ENCODE data around the gene PHC1.
"Not testable (repeated sequence)": the region's sequence is repeated elsewhere in the genome, so short reads cannot be mapped to it uniquely, and the experiment has no call there.

Gene PHC1

DNA sequence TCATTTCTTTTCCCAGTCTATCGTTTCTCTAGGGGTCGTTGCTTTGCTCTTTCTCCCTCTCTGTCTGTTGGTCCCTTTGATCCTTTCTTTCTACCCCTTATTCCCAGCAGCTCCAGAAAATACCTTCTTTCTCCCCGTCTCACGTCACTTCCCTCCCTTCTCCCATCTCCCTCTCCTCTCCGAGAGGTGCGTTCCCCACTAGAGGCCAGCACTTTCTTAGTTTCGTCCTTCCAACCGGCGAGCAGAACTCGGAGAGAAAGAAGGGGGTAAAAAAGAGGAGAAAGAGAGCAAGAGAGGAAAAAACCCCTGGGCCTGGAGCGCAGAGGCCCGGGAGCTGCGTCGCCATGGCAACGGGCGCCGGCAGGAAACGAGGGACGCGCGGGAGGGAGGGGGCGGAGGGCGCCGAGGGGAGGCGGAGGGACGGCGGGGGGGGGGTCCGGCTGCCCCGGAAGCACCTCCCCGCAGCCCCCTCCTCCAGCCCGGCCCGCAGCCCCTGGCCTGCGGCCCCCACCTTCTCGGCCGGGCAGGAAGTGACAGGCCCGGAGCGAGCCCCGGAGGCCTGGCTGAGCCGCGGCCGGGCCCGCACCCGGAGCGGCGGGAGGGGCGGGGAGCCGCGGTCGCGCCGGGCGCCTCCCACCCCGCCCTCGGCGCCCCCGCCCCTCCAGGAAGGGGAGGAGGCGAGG is at the start of gene PHC1:
PHC1 (plus strand) TSS at position 477 of the 683 bp plus-strand sequence. CDS start 3,169 bp downstream, outside the sequence.
- DNase-seq = peak; percentile 75 to 79

DNA sequence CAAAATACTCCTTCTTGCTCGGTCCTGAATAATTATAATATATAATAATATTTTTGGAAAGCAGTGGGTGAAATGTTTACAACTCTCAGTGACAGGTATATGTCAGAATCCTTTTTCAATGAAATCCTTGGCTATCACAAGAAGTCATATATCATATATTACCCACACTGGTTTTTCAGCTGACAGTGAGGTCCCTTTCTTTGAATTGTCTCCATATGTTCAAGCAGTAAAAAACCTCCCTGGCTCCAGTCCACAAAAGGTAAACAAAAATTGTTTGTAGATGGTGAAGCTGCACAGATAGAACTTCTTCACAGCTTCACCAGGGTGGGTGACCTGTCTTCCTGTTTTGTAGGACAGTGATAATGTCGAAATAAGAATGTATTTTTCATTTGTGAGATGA is 47.9 kb upstream of the PHC1 start:
- DNase-seq = no peak

DNA sequence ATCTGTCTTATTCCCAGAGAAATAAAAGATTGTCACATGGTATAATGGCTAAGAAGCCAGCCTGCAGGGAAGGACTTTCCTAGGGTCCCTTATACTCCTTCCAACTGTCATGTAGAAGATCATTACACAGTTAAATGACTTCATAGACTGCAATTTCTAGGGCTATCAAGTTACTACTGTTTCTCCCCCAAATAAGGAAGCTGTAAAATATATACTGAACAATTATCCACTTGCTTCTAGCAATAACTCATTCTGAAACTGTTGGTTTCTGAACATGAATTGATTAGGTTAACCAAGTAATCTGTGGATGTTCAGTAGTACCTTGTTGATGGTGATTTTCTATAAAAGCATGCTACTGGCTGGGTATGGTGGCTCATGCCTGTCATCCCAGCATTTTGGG is 47.3 kb upstream of the PHC1 start:
- no peak for DNase-seq

DNA sequence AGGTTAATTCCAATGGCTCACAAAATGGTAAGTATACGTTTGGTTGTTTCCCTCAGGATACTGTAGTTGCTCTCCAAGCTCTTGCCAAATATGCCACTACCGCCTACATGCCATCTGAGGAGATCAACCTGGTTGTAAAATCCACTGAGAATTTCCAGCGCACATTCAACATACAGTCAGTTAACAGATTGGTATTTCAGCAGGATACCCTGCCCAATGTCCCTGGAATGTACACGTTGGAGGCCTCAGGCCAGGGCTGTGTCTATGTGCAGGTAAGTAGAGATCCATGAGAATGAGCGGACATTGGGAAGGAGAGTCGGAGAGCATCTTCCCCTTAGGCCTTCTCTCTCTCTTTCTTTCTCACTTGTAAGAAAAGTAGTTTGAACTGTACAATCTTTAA is 46.5 kb upstream of the PHC1 start:
- no peak for DNase-seq

DNA sequence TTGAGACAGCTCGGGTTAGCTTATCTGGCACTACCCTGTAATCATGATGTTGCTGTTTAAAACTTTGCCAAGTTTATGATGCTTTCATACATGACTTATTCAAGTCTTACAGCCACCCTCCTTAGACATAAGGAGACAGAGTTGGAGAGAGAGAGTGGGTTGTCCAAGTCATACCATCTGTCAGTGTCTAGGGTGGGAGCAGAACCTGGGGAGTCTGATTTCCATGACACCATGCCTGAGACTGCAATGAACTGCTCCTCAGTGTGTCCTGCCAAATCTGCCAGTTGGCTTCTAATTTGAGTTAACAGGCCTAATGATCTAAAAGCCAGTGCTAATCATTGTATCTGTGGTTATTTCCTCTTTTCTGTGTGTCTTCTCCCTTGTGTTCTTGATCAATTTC is 43.7 kb upstream of the PHC1 start:
- DNase-seq = no peak

DNA sequence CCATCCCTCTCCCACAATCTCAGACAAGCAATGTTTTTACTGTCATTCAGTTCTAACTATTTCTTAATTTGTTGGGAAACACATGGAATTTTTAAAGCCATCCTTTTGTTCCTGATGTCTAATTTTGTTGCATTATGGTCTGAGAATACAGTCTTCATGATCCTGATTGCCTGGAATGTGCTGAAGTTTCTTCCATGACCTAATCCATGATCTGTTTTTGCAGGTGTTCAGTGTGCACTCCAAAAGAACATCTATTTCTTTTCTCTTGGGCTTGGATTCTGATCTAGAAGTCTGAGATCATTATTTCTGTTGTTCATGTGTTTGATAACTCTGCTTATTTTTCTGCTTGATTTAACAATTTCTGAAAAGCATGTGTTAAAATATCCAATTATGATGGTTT is 43.2 kb upstream of the PHC1 start:
- no peak for DNase-seq

DNA sequence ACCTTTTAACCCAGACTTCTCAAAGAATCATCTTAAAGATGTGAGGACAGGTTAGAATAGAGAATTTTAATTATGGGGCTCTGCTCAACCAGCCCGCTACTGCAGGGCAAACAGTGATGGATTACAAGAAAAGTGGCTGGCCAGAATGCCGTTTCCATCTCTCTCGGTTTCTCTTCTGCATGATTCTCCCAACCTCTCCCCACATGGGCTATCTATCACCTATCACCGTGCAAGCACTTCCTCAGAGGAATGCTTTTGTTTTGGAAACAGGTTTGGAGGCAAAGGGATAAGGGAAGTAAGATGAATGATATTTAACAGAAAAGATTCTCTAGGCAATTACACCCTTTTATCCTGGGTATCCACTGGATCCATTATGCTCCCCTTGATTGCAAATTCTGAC is 37.4 kb upstream of the PHC1 start:
- no peak for DNase-seq

DNA sequence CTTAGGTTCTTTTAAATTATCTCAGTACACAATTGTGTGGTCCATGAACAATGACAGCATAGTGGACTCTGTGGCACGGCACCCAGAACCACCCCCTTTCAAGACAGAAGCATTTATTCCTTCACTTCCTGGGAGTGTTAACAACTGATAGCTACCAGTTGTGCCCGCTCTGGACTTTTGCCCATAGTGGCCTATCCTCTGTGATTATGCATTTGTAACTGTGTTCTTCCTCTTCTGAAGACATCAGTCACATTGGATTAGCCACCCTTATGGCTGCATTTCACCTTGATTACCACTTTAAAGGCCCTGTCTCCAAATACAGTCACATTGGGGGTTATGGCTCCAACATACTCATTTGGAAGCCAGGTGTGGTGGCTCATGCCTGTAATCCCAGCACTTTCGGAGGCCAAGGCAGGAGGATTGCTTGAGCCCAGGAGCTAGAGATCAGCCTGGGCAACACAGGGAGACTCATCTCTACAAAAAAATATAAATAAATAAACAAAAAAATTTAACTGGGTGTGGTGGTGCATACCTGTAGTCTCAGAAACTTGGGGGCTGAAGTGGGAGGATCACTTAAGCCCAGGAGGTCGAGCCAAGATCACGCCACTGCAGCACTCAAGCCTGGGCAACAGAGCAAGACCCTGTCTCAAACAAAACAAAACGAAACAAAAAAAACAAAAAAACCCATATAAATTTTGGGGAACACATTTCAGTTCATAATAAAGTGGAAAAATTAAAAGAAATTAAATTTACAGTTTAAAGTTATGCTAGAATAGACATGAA is 27.6 kb upstream of the PHC1 start:
- DNase-seq = no peak

DNA sequence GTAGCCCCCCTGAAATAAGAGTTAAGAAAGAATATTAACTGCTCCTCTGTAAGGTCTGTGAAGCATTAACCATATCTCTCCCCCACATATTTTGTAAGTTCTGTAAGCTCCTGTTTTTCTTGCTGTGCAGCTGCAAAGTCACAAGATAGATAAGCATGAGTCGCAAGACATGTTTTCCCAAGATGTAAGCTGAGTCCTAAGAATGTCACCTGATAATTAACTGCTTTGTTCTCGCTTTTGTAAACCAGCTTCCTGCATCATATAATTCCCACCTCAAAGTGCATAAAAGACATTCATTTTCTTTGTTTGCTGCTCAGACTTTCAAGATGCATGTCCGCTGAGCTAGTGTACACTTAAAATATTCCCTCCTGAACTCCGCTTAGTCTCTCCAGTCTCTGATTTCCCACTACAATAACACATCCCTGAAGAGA is 27.0 kb upstream of the PHC1 start:
- DNase-seq = no peak

DNA sequence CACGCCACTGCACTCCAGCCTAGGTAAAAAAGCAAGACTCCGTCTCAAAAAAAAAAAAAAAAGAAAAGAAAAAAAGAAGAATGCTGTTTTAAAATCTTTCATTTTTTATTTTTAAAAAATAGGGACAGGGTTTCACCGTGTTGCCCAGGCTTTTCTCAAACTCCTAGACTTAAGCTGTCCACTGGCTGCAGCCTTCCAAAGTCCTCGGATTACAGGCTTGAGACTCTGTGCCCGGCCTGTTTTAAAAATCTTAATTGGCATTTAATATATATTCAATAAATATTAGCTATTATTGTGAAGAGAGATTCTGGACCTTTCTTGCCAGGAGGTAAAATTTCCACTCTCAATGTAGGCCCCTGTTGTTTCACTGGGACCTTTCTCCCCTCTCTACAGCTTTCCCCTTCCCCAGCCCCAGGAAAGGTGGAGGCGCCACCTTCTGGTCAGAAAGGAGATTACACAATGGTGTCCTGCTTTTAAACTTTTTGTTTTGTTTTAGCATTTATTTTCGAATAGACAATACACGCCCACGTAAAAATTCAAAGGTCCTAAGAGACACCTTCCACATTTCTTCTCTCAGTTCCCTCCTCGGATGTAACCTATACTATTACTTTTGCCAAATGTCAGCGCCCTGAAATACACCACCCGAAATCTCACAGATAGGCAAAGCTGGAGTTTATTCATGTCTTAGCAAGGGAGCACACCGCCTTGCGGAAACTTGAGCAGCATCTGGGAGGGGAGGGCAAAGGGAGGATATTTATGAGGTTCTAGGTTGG is 23.8 kb upstream of the PHC1 start:
- peak; percentile 69 to 74 for DNase-seq

DNA sequence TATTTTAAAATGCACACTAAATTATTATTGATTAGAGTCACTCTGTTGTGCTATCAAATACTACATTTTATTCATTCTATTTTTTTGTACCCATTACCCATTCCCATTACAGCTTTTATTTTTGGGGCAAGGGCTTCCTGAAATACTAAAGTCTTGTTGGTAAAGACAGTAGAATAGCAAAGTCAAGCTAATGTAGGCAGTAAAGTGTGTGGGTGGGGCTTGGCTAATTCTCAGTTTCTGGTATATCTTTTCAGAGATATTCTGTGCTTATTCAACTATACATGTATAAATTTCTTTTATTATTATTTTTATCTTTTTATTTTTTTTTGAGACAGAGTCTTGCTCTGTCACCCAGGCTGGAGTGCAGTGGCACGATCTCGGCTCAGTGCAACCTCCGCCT is 22.3 kb upstream of the PHC1 start:
- DNase-seq = no peak

DNA sequence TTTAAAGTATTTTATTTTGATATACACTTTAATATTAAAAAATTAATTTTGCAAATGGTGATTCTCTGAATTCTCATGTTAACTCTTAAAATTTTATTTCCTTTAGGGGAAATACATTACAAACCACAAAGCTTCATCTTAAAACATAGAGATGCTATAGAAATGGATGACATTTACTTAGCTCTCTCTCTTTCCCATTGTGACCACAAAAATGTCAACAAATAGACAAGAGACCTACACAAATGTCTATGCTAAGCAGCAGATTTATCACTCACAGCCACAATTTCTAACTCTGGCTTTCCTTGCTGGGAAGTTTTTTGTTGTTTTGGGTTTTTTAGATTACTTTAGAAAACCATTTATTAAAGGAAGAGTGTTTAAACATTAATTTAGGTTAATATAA is 19.9 kb upstream of the PHC1 start:
- no peak for DNase-seq

DNA sequence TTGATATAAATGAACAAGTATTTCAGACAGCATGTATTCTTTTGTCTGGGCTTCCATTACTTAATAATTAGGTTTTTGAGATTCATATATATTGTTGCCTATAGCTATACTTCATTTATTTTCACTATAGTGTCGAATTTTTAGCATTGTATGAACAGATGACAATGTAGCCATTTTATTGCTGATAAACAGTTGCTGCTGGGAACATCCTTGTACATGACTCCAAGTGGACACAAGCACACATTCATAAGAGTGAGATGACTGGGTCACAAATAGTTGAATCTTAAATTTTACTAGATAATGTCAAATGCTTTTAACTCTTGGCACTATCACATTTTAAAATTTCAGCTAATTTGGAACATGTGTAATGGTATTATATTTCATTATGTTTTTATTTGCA is 19.3 kb upstream of the PHC1 start:
- no peak for DNase-seq

DNA sequence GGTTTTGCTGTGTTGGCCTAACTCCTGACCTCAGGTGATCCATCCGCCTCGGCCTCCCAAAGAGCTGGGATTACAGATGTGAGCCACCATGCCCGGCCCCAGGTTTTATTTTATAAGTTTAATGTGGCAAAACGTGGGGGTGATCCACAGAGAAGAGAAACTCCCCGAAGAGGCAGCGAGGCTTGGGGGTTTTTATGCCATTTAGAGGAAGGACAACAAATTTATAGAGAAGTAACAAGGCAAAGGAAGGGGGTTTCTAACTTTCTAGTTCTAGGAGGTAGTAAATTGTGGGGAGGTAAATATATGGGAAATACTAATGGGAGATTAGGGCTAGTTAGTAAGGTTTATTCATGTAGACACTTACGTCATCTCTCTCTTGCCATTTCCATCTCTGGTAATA is 17.2 kb upstream of the PHC1 start:
- DNase-seq = no peak

DNA sequence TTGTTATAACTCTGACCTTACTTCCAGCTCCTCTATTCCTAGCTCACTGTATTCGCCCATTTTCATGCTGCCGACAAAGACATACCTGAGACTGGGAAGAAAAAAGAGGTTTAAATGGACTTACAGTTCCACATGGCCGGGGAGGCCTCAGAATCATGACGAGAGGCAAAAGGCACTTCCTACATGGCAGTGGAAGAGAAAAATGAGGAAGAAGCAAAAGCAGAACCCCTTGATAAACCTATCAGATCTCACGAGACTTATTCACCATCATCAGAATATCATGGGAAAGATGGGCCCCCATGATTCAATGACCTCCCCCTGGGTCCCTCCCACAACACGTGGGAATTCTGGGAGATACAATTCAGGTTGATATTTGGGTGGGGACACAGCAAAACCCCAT is 14.5 kb upstream of the PHC1 start:
- DNase-seq = no peak

DNA sequence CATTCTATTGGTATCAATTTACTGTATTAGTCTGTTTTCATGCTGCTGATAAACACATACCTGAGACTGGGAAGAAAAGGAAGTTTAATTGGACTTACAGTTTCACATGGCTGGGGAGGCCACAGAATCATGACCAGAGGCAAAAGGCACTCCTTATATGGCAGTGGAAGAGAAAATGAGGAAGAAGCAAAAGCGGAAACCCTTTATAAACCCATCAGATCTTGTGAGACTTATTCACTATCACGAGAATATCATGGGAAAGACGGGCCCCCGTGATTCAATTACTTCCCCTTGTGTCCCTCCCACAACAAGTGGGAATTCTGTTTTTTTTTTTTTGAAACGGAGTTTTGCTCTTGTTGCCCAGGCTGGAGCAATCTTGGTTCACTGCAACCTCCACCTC is 11.6 kb upstream of the PHC1 start:
- DNase-seq = not testable (repeated sequence)

DNA sequence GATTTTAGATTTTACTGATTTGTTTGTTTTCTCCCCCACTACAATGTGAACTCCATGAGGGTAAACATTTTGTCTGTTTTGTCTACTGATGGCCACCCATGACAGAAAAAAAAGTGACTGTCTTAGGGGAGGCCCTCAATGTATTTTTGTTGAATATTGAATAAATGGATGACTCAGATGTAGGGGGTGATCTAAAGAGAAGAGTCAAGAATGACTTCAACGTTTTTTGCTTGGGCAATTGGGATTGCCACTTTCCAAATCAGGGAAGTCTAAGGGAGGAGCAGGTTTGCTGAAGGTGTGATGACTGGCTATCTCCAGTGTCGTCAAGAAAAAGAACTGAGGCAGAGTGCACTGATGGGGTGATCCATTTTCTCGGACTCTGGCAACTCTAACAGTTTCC is 10.7 kb upstream of the PHC1 start:
- no peak for DNase-seq

DNA sequence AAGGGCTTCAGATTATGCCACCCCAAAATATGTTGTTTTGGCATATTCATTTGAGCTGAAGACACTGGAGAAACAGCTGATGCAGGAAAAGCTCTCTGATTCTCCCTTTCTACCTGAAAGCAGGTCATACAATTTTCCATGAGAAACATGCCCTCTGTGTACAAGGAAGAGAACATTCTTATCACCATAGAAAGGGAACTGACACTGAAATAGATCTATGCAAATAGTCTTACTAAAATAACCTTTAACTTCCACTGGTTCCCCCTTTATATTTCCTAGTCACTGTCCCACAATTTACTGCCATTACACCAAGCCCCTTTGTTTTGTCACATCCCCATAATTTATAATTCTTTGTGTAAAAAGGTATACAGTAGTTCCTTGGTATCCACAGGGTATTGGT is 9.6 kb upstream of the PHC1 start:
- no peak for DNase-seq

DNA sequence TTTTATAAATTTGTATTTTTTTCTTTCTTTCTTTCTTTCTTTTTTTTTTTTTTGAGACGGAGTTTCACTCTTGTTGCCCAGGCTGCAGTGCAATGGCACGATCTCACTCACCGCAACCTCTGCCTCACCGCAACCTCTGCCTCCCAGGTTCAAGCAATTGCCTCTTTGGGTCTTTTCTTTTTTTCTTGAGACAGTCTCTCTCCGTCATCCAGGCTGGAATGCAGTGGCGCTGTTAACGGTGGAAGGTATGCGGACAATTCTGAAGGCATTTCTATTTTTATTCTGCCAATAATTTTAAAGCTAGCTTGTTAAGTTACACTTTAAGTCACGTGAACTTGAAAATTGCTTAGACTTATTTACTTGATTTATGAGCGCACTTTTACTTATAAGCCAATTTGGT is 8.8 kb upstream of the PHC1 start:
- no peak for DNase-seq

DNA sequence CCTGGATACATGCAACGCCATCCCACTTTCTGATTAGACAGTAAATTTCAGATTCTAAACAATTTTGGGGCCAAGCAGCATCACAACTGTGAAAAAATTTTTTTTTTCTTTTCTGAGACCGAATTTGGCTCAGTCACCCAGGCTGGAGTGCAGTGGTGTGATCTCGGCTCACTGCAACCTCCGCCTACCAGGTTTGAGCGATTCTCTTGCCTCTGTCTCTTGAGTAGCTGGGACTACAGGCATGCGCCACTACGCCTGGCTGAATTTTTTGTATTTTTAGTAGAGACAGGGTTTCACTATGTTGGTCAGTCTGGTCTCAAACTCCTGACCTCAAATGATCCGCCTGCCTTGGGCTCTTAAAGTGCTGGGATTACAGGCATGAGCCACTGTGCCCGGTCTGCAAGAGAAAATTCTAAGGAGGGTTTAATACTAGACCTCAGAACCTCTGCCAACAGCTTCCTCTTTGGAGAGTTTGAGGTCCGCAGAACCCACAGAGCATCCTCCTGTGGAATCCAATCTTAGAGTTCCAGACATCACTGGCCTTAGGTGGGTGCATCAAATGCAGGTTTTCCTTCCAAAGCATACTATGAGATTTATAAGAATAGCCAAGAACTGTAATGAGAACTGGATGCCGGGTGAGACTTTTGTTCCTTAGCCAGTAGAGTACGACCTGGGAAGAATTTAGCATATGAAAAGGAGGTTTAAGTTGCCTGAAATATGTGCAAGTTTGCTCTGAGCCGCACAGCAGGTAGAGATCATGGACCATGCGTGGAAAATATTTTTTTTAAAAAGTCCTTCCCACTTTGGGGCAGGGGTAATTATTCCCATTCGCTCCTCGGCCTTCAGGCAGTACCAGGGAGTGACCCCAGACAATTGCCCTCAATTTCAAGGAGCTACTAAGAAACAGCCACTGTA is 7.8 kb upstream of the PHC1 start:
- no peak for DNase-seq

DNA sequence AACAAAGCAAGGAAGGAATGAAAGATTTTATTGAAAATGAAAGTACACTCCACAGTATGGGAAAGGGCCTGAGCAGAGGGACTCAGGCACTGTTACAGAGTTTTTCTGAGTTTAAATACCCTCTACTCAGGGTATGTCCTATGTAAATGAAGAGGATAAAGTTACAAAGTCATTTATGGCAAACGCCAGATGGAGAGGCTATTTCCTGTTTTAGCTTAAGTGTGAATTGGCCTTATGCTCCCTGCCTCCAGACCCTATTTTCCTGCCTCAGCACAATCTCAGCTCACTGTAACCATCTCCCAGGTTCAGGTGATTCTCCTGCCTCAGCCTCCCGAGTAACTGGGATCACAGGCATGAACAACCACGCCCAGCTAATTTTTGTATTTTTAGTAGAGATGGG is 6.8 kb upstream of the PHC1 start:
- no peak for DNase-seq

DNA sequence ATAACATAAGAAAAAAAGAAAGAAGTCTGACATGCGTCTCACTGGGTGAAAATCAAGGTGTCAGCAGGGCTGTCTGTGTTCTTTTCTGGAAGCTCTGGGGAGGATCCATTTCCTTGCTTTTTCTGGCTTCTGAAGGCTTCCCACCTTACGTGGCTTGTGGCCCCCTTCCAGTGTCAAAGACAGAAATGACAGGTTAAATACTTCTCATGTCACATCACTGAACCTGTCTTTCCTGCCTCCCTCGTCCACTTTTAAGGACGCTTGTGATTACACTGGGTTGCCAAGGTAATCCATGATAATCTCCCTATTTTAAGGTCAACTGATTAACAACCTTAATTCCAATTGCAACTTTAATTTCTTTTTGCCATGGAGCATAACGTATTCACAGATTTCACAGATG is 4.6 kb upstream of the PHC1 start:
- DNase-seq = no peak
